ENCODE measurements around the gene TSPAN18.

The TSPAN18 gene

GRCh38 chr11:44684859-44685281 is 41.9 kb upstream of the TSPAN18 start:
- no peaks in the 10 kb centered on the region for H3K79me2 ChIP-seq (ENCODE audit: insufficient read depth, low read length)
- TF ChIP-seq CTCF (conservative IDR thresholded peaks at IDR 0.05; ENCODE audit: low read length) (no peak), EZH2phosphoT487 (IDR thresholded peaks at IDR 0.05; ENCODE audit: borderline replicate concordance) (no peak)
- no peaks in the 10 kb centered on the region for H3K9me2 ChIP-seq (replicated peaks; ENCODE audit: low read depth, low read length)
- H3K9ac ChIP-seq (ENCODE audit: low read depth, low read length, poor library complexity, severe bottlenecking) = no peak overlapping the region
- H4K20me1 ChIP-seq (ENCODE audit: insufficient read depth, low read length, poor library complexity, severe bottlenecking) = no peaks in the 10 kb centered on the region
- no peaks in the 10 kb centered on the region for H3F3A ChIP-seq (ENCODE audit: low read depth)
- no peaks in the 10 kb centered on the region for H3K9me3 ChIP-seq (ENCODE audit: insufficient read depth, low read depth, low read length)
- no peaks in the 10 kb centered on the region for H3K36me3 ChIP-seq (ENCODE audit: insufficient read depth, low read length)
- peaks cover 19% of the 10 kb centered on the region for H3K4me1 ChIP-seq (ENCODE audit: insufficient read depth, low read length, poor library complexity, severe bottlenecking)
- H3K27me3 ChIP-seq (ENCODE audit: insufficient read depth, low read length, poor library complexity, severe bottlenecking) = no peaks in the 10 kb centered on the region
- H3K4me2 ChIP-seq (ENCODE audit: low read depth, low read length, poor library complexity, severe bottlenecking) = no peak overlapping the region
- no peak overlapping the region for H3K4me3 ChIP-seq (ENCODE audit: low read length, poor library complexity, severe bottlenecking)
- no peak overlapping the region for H2AFZ ChIP-seq (ENCODE audit: low read length)

- no peak overlapping the region for H3K4me3 ChIP-seq (ENCODE audit: low read length, poor library complexity, severe bottlenecking)
- H3F3A ChIP-seq (ENCODE audit: low read depth) = no peaks in the 10 kb centered on the region
- H3K9me2 ChIP-seq (replicated peaks; ENCODE audit: low read depth, low read length) = no peaks in the 10 kb centered on the region
- H3K4me1 ChIP-seq (ENCODE audit: insufficient read depth, low read length, poor library complexity, severe bottlenecking) = no peaks in the 10 kb centered on the region
- H2AFZ ChIP-seq (ENCODE audit: low read length) = no peak overlapping the region
- no peak overlapping the region for H3K4me2 ChIP-seq (ENCODE audit: low read depth, low read length, poor library complexity, severe bottlenecking)
- H4K20me1 ChIP-seq (ENCODE audit: insufficient read depth, low read length, poor library complexity, severe bottlenecking) = no peaks in the 10 kb centered on the region
- no peak for TF ChIP-seq CTCF (conservative IDR thresholded peaks at IDR 0.05; ENCODE audit: low read length)
- no peak for TF ChIP-seq EZH2phosphoT487 (IDR thresholded peaks at IDR 0.05; ENCODE audit: borderline replicate concordance)
- no peaks in the 10 kb centered on the region for H3K27me3 ChIP-seq (ENCODE audit: insufficient read depth, low read length, poor library complexity, severe bottlenecking)
- H3K9me3 ChIP-seq (ENCODE audit: insufficient read depth, low read depth, low read length) = no peaks in the 10 kb centered on the region
- H3K79me2 ChIP-seq (ENCODE audit: insufficient read depth, low read length) = no peaks in the 10 kb centered on the region
- H3K9ac ChIP-seq (ENCODE audit: low read depth, low read length, poor library complexity, severe bottlenecking) = no peak overlapping the region
- no peaks in the 10 kb centered on the region for H3K36me3 ChIP-seq (ENCODE audit: insufficient read depth, low read length)
These were observed 39.4 kb upstream of the TSPAN18 start for GRCh38 chr11:44687388-44687787.

GRCh38 chr11:44689265-44689664 is 37.5 kb upstream of the TSPAN18 start:
- H3K4me2 ChIP-seq (ENCODE audit: low read depth, low read length, poor library complexity, severe bottlenecking) = no peak overlapping the region
- H3K79me2 ChIP-seq (ENCODE audit: insufficient read depth, low read length) = no peaks in the 10 kb centered on the region
- H2AFZ ChIP-seq (ENCODE audit: low read length) = no peak overlapping the region
- H4K20me1 ChIP-seq (ENCODE audit: insufficient read depth, low read length, poor library complexity, severe bottlenecking) = no peaks in the 10 kb centered on the region
- H3K4me1 ChIP-seq (ENCODE audit: insufficient read depth, low read length, poor library complexity, severe bottlenecking) = no peaks in the 10 kb centered on the region
- no peak overlapping the region for H3K4me3 ChIP-seq (ENCODE audit: low read length, poor library complexity, severe bottlenecking)
- H3K9me2 ChIP-seq (replicated peaks; ENCODE audit: low read depth, low read length) = no peaks in the 10 kb centered on the region
- no peak overlapping the region for H3K9ac ChIP-seq (ENCODE audit: low read depth, low read length, poor library complexity, severe bottlenecking)
- no peaks in the 10 kb centered on the region for H3F3A ChIP-seq (ENCODE audit: low read depth)
- no peaks in the 10 kb centered on the region for H3K27me3 ChIP-seq (ENCODE audit: insufficient read depth, low read length, poor library complexity, severe bottlenecking)
- no peaks in the 10 kb centered on the region for H3K9me3 ChIP-seq (ENCODE audit: insufficient read depth, low read depth, low read length)
- H3K36me3 ChIP-seq (ENCODE audit: insufficient read depth, low read length) = no peaks in the 10 kb centered on the region
- no peak for TF ChIP-seq CTCF (conservative IDR thresholded peaks at IDR 0.05; ENCODE audit: low read length)
- TF ChIP-seq EZH2phosphoT487 (IDR thresholded peaks at IDR 0.05; ENCODE audit: borderline replicate concordance) = no peak
